GM12878 (cell line): ENCODE data around the gene PI4KA. TPM values are rescaled to one million over a fixed set of nuclear protein-coding genes. Genes with fewer than 3 reads are reported as not detected.

Source experiments
- ATAC-seq: fragments of 200-7000 bp; cut with Tn5 transposase; 3 replicates; pipeline ENCODE4 v1.9.1; 2020; ENCODE audit warnings: mild to moderate bottlenecking, moderate library complexity
- BruUV-seq: library from RNA; stranded (reverse); fragments of 400-500 nt; replicated peaks from 2 replicates; lab custom pipeline; 2021; lab: Mats Ljungman, UMichigan
- CTCF ChIA-PET: fragments of 300-600 bp; sonication (Branson Sonifier 250); formaldehyde crosslinking; extraction: SDS; loops from one replicate; lab custom pipeline; 2021; ENCODE audit warnings: inconsistent platforms; lab: Yijun Ruan, JAX
- POLR2A ChIA-PET: fragments of 350-600 bp; formaldehyde crosslinking; extraction: SDS; loops from one replicate; lab custom pipeline; 2021; ENCODE audit warnings: inconsistent platforms; lab: Charles Lee
- RAD21 ChIA-PET: fragments of 300-600 bp; sonication (Branson Sonifier 250); formaldehyde crosslinking; loops from one replicate; lab custom pipeline; 2023; ENCODE audit warnings: antibody characterized with exemption; ENCODE audit not compliant: unreplicated experiment; lab: Charles Lee
- SMC1A ChIA-PET: fragments of 300-600 bp; sonication (Branson Sonifier 250); formaldehyde crosslinking; loops from one replicate; lab custom pipeline; 2023; ENCODE audit not compliant: unreplicated experiment, uncharacterized antibody; lab: Charles Lee
- DNase-seq: peaks from one replicate; pipeline ENCODE4 v3.0.0-alpha.2; 2011; ENCODE audit warnings: low read depth, low spot score
- FAIRE-seq: peaks from 3 replicates; lab custom pipeline; 2011; peaks lifted over from hg19 to GRCh38; lab: Jason Lieb, UNC
- H2AFZ ChIP-seq: 2 replicates; pipeline ENCODE4 v1.6.0; 2011; ENCODE audit warnings: low read depth, low read length, control low read depth; ENCODE audit not compliant: control insufficient read depth
- H3K27ac ChIP-seq: 2 replicates; pipeline ENCODE4 v1.5.1; 2011; ENCODE audit warnings: control low read depth; ENCODE audit not compliant: control insufficient read depth, insufficient read depth
- H3K27me3 ChIP-seq, 2 experiments: replicated peaks in 1 of 2; 2 replicates each; pipeline versions ENCODE4 v1.6.0 to v1.6.1; 2011; ENCODE audit warnings: low read length in 1 of 2; ENCODE audit not compliant: control insufficient read depth in 2 of 2, insufficient read depth in 2 of 2
- H3K36me3 ChIP-seq, 2 experiments: 2 replicates each; pipeline ENCODE4 v1.5.1; 2011; ENCODE audit warnings: low read length in 1 of 2; ENCODE audit not compliant: control insufficient read depth in 2 of 2, insufficient read depth in 2 of 2
- H3K4me1 ChIP-seq: 2 replicates; pipeline ENCODE4 v1.6.1; 2011; ENCODE audit warnings: mild to moderate bottlenecking, low read length, moderate library complexity, mixed read lengths; ENCODE audit not compliant: control insufficient read depth, insufficient read depth
- H3K4me2 ChIP-seq: 2 replicates; pipeline ENCODE4 v1.6.0; 2011; ENCODE audit warnings: control low read depth; ENCODE audit not compliant: control insufficient read depth, insufficient read depth
- H3K4me3 ChIP-seq: fragments of 200-600 bp; sonication (generic); 2 replicates; pipeline ENCODE4 v1.5.1; 2016
- H3K79me2 ChIP-seq: 2 replicates; pipeline ENCODE4 v1.6.0; 2011; ENCODE audit warnings: low read length; ENCODE audit not compliant: control insufficient read depth, insufficient read depth
- H3K9ac ChIP-seq: 2 replicates; pipeline ENCODE4 v1.8.0; 2011; ENCODE audit warnings: low read length, control low read depth, mixed read lengths; ENCODE audit not compliant: control insufficient read depth, insufficient read depth
- H3K9me3 ChIP-seq: replicated peaks from 3 replicates; pipeline ENCODE4 v1.5.1; 2011; ENCODE audit warnings: mild to moderate bottlenecking, low read length; ENCODE audit not compliant: control insufficient read depth, insufficient read depth
- H4K20me1 ChIP-seq: 2 replicates; pipeline ENCODE4 v1.6.0; 2011; ENCODE audit not compliant: control insufficient read depth, insufficient read depth
- BMI1 ChIP-seq: fragments of 450-650 bp; IDR thresholded peaks from 2 replicates; pipeline ENCODE4 v1.6.1; 2016; ENCODE audit warnings: mild to moderate bottlenecking, moderate library complexity, borderline replicate concordance
- CBFB ChIP-seq: IDR thresholded peaks from 2 replicates; pipeline ENCODE4 v1.6.1; 2016; ENCODE audit warnings: antibody characterized with exemption, low read depth
- CEBPB ChIP-seq, 2 experiments: fragments of 150-350 bp in 1 of 2; IDR thresholded peaks; 2 replicates each; pipeline ENCODE4 v1.6.1; 2012 to 2014; ENCODE audit warnings: low read depth in 2 of 2, low read length in 2 of 2, borderline replicate concordance in 1 of 2, inconsistent platforms in 1 of 2
- CREM ChIP-seq: IDR thresholded peaks from 2 replicates; pipeline ENCODE4 v1.6.1; 2014; ENCODE audit warnings: antibody characterized with exemption, low read depth
- E2F4 ChIP-seq: IDR thresholded peaks from 2 replicates; pipeline ENCODE4 v1.6.1; 2012; ENCODE audit warnings: low read depth, low read length, improper control_type of control experiment
- EGR1 ChIP-seq, 2 experiments: IDR thresholded peaks; 1 replicate in 1 of 2; 2 replicates in 1 of 2; pipeline ENCODE4 v1.6.1; 2011 to 2012; ENCODE audit warnings: low read depth in 2 of 2, low read length in 2 of 2, borderline replicate concordance in 1 of 2, mild to moderate bottlenecking in 1 of 2, moderate library complexity in 1 of 2
- FOS ChIP-seq: IDR thresholded peaks from 3 replicates; pipeline ENCODE4 v1.6.1; 2011; ENCODE audit warnings: borderline replicate concordance; ENCODE audit not compliant: insufficient read length; ENCODE audit errors: extremely low read depth
- MTA2 ChIP-seq: fragments of 450-650 bp; IDR thresholded peaks from 2 replicates; pipeline ENCODE4 v1.6.1; 2016; ENCODE audit warnings: low read depth, mild to moderate bottlenecking, moderate library complexity
- MTA3 ChIP-seq: IDR thresholded peaks from 2 replicates; pipeline ENCODE4 v1.6.1; 2012; ENCODE audit warnings: low read length, inconsistent platforms, borderline replicate concordance
- SIX5 ChIP-seq: IDR thresholded peaks from 2 replicates; pipeline ENCODE4 v1.6.1; 2011; ENCODE audit warnings: mild to moderate bottlenecking, low read depth, low read length, moderate library complexity; ENCODE audit not compliant: severe bottlenecking
- SKIL ChIP-seq: fragments of 450-650 bp; IDR thresholded peaks from 2 replicates; pipeline ENCODE4 v1.6.1; 2017; ENCODE audit warnings: mild to moderate bottlenecking, low read depth, inconsistent platforms; ENCODE audit not compliant: poor library complexity, severe bottlenecking
- SMAD5 ChIP-seq: IDR thresholded peaks from 2 replicates; pipeline ENCODE4 v1.6.1; 2016; ENCODE audit warnings: antibody characterized with exemption, low read depth
- SREBF2 ChIP-seq: IDR thresholded peaks from 2 replicates; pipeline ENCODE4 v1.6.1; 2012; ENCODE audit warnings: mild to moderate bottlenecking, low read length
- SUZ12 ChIP-seq: fragments of 200-600 bp; sonication (generic); IDR thresholded peaks from one replicate; pipeline ENCODE4 v1.6.1; 2018; ENCODE audit warnings: antibody characterized with exemption, mild to moderate bottlenecking; ENCODE audit not compliant: unreplicated experiment
- TAF1 ChIP-seq: IDR thresholded peaks from 2 replicates; pipeline ENCODE4 v1.6.1; 2011; ENCODE audit warnings: mild to moderate bottlenecking, low read depth, low read length, borderline replicate concordance
- YY1 ChIP-seq: IDR thresholded peaks from 2 replicates; pipeline ENCODE4 v1.6.1; 2011; ENCODE audit warnings: low read depth, mild to moderate bottlenecking, low read length
- ZNF622 ChIP-seq: fragments of 450-650 bp; IDR thresholded peaks from 2 replicates; pipeline ENCODE4 v1.6.1; 2017; ENCODE audit warnings: mild to moderate bottlenecking, inconsistent platforms
- WGBS: methylation state at CpG from one replicate; pipeline ENCODE4 v1.1.6; 2016; ENCODE audit warnings: low lambda C conversion rate; ENCODE audit not compliant: insufficient replicate concordance, insufficient coverage; ENCODE audit errors: missing lambda C conversion rate; 5-methylcytosine and 5-hydroxymethylcytosine counted together
- in situ Hi-C: fragments of 300-500 bp; cut with MboI; formaldehyde crosslinking; loops from 9 replicates; pipeline ENCODE4 v1.14.3; 2018; ENCODE audit warnings: mixed read lengths
- intact Hi-C: fragments of 100-400 bp; cut with micrococcal nuclease; formaldehyde crosslinking; loops from one replicate; pipeline ENCODE4 v1.14.2; 2022; ENCODE audit not compliant: unreplicated experiment
- polyA plus RNA-seq, 11 experiments: library from polyadenylated mRNA; depleted of rRNA in 4 of 11; unstranded in 6 of 11; stranded (reverse) in 5 of 11; fragments of >200 nt; fragmentation: Nextera tagmentation in 4 of 11; fragmentation: Illumina TruSeq in 1 of 11; extraction: Ambion mirVana in 4 of 11; extraction: Trizol in 1 of 11; gene quantifications; 1 replicate in 1 of 11; 2 replicates in 10 of 11; pipeline versions ENCODE4 v1.2.1 to v1.2.3, GENCODE V29; 2011 to 2016; ENCODE audit warnings: inconsistent platforms in 2 of 11, missing spikeins in 2 of 11, low read depth in 1 of 11
- total RNA-seq, 4 experiments: library from RNA; depleted of rRNA in 3 of 4; stranded (reverse); fragments of >200 nt in 3 of 4; fragmentation: Illumina TruSeq in 1 of 4; extraction: Trizol in 1 of 4; gene quantifications; 2 replicates each; pipeline versions ENCODE4 v1.2.1 to v1.2.3, GENCODE V29; 2013 to 2021
- TF ChIP-seq, protein P1 (sequence below): IDR thresholded peaks from 2 replicates; pipeline ENCODE4 v1.6.1; 2012; ENCODE audit warnings: low read depth, low read length, improper control_type of control experiment
- TF ChIP-seq, protein P2 (sequence below): fragments of 450-650 bp; IDR thresholded peaks from 2 replicates; pipeline ENCODE4 v1.6.1; 2014; ENCODE audit warnings: mild to moderate bottlenecking
- TF ChIP-seq, protein P3 (sequence below): IDR thresholded peaks from 2 replicates; pipeline ENCODE4 v1.6.1; 2012; ENCODE audit warnings: low read length, inconsistent platforms

The PI4KA gene
- total and polyA plus RNA-seq, 10 of the 15 experiments (the other 5 are each of a cell fraction or from before 2014, with no cell fraction given): 4.2 to 78.4 (median 42.1) TPM

GRCh38 chr22:20877715-20878114 lies 19.1 kb upstream of the PI4KA start:
- no peaks in the 10 kb centered on the region for H3K27me3 ChIP-seq
- ChIA-PET POLR2A (no interaction called here), CTCF (interaction anchor here (1.4 kb wide), 1 partner anchor 8 kb away, joined by 4 read pairs; no protein-coding TSS in a partner anchor)

More at GRCh38 chr22:20877715-20878114, 19.1 kb upstream of the PI4KA start:
- intact Hi-C loops (no loop called here), in situ Hi-C loops (no loop called here)
- Histone ChIP-seq H3K4me2 (no peak overlapping the region), H3K79me2 (no peaks in the 10 kb centered on the region), H3K4me3 (no peak overlapping the region), H3K9ac (no peak overlapping the region), H3K36me3 (no peaks in the 10 kb centered on the region; a peak in 2 of 4 replicates), H2AFZ (no peak overlapping the region), H4K20me1 (no peaks in the 10 kb centered on the region)
- DNase-seq (no peak), ATAC-seq (no peak)
- RAD21 ChIA-PET: no interaction called here
- SMC1A ChIA-PET: no interaction called here
- TF ChIP-seq, protein P1, sequence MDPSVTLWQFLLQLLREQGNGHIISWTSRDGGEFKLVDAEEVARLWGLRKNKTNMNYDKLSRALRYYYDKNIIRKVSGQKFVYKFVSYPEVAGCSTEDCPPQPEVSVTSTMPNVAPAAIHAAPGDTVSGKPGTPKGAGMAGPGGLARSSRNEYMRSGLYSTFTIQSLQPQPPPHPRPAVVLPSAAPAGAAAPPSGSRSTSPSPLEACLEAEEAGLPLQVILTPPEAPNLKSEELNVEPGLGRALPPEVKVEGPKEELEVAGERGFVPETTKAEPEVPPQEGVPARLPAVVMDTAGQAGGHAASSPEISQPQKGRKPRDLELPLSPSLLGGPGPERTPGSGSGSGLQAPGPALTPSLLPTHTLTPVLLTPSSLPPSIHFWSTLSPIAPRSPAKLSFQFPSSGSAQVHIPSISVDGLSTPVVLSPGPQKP: no peak
- TF ChIP-seq CBFB (no peak), CEBPB (IDR thresholded peaks at IDR 0.05; ENCODE audit: borderline replicate concordance in 1 of 2, low read depth in 2 of 2, low read length in 2 of 2) (no peak), MTA2 (no peak), SREBF2 (no peak), BMI1 (no peak), EGR1 (IDR thresholded peaks at IDR 0.05; ENCODE audit: borderline replicate concordance in 1 of 2, low read depth in 2 of 2, low read length in 2 of 2) (no peak), SIX5 (no peak), SUZ12 (no peak), YY1 (no peak), FOS (no peak), SKIL (no peak), SMAD5 (no peak), CREM (no peak), E2F4 (no peak), MTA3 (no peak), TAF1 (no peak), ZNF622 (no peak)
- TF ChIP-seq, protein P2, sequence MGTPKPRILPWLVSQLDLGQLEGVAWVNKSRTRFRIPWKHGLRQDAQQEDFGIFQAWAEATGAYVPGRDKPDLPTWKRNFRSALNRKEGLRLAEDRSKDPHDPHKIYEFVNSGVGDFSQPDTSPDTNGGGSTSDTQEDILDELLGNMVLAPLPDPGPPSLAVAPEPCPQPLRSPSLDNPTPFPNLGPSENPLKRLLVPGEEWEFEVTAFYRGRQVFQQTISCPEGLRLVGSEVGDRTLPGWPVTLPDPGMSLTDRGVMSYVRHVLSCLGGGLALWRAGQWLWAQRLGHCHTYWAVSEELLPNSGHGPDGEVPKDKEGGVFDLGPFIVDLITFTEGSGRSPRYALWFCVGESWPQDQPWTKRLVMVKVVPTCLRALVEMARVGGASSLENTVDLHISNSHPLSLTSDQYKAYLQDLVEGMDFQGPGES: no peak
- TF ChIP-seq, protein P3, sequence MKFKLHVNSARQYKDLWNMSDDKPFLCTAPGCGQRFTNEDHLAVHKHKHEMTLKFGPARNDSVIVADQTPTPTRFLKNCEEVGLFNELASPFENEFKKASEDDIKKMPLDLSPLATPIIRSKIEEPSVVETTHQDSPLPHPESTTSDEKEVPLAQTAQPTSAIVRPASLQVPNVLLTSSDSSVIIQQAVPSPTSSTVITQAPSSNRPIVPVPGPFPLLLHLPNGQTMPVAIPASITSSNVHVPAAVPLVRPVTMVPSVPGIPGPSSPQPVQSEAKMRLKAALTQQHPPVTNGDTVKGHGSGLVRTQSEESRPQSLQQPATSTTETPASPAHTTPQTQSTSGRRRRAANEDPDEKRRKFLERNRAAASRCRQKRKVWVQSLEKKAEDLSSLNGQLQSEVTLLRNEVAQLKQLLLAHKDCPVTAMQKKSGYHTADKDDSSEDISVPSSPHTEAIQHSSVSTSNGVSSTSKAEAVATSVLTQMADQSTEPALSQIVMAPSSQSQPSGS: no peak
- TF ChIP-seq, all 136 proteins: peak for 0
- Histone ChIP-seq H3K4me1 (no peaks in the 10 kb centered on the region), H3K9me3 (no peaks in the 10 kb centered on the region), H3K27ac (no peak overlapping the region)
- FAIRE-seq: no peak
- WGBS: 96% methylated on average over 3 of the region's 3 CpGs
- BruUV-seq: no TSS peak
